Activated CD4-positive, alpha-beta T cell treated with anti-CD3 and anti-CD28 coated beads, Interleukin-2, Interleukin-6, amounts not matched to agents 100 ng/mL and 50 ng/mL, durations not matched to agents 16 hours and 8 hours (primary cell): ENCODE measurements around the gene PPP2R2C.

Experiments
- DNase-seq: peaks from one replicate; pipeline ENCODE4 v3.0.0-alpha.2; 2020

PPP2R2C gene

DNA sequence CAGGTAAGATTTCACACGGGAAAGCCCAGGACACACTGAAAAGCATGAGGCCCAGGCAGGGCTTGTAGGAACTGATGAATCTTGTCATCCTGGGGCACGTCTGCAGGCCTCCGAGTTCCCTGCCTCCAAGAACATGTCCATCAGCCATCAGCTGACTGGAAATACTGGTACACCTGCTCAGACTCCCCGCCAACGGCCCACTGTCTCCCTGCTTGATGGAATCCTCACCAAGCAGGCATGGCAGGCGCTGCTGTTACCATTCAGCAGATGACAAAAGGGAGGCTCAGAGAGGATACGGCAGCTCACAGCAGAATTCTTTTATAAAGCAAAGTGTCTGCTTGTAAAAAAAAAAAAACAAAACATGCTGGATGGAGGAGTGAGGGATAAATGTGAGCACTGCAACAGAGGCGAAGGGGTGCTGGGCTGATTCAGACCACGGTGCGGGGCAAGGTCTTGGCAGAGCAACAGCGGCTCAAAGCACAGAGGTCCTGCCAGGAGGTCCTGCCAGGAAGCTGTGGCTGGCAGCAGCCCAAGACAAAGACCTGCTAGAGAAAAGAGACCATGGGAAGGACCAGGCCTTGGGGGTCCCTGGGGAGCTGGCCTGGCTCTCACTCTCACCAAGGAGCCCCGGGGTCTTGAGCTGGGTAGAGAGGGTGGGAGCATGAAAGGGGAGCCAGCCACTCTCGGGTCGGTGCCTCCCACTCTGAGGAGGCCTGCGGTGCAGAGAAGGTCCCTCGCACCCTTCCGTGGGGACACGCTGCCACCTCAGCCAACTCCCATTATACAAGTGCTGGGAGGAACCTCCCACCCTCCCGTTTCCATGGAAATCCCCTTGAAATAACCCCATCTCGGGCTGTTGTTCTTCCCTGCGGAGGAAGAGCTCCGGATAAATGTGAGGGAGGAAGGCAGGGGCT is 25.6 kb downstream of the PPP2R2C start:
- no peak for DNase-seq

DNA sequence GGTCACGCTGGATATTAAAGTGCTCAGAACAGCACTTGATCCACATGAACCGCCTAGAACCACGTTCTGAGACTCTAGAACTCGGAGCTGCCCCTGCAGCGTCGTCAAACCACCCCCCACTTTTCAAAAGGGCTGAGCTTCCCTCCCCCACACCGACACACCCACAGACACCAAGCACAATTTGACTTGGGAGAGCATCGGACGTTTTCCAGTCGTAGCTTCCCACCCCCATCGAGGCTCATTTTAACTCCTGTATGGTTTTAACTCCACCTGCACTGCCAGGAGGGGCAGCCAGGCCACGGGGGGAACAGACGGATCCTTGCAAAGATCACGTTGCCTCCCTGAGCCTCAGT is 26.3 kb downstream of the PPP2R2C start:
- DNase-seq = no peak

DNA sequence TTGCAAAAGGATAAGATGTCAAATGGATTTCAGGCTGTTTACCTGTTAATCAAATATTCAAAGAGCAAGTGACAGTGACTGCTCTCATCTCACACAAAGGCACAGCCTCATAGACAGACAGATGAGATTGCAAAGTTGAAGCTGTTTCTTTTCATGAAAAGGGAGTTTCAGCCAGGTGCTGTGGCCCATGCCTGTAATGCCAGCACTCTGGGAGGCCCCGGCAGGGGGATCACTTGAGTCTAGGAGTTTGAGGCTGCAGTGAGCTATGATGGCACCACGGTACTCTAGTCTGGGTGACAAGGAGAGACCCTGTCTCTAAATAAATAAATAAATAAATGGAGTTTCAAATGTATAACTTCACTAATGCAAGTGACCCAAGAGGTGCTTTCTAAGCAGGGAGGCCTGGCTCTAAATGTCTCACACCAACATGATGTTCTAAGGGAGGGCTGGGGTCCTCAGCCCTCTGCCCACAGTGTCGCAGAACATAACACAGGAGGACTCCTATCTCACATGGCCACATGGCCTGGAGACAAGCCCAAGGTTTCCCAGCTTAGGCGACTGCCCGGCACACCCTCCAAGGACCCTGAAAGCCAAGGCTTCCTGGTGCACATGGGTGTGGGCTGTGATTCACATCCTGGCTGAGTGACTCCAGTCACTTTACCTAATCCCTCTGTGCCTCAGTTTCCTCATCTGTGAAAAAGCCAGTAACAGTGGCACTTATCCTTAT is 26.8 kb downstream of the PPP2R2C start:
- no peak for DNase-seq

DNA sequence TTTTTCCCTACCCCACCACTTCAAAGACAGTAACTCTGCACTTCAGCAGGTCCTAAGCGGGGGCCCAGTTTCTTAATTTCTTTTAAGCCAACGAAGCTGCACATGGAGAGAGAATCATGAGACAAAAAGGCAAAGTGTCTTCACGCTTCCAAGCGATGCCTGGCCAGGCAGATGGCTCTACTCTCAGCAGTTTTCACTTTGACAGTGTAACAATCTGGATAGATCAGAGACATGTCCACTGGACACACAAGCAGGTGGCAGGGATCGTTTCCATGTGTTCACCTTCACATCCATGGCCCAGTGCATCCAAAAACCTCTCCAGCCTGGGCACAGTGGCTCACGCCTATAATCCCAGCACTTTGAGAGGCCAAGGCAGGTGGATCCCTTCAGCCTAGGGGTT is 27.8 kb downstream of the PPP2R2C start:
- DNase-seq = no peak

GRCh38 chr4:6443035-6444023 is 29.1 kb downstream of the PPP2R2C start:
- DNase-seq = peak; percentile 4

DNA sequence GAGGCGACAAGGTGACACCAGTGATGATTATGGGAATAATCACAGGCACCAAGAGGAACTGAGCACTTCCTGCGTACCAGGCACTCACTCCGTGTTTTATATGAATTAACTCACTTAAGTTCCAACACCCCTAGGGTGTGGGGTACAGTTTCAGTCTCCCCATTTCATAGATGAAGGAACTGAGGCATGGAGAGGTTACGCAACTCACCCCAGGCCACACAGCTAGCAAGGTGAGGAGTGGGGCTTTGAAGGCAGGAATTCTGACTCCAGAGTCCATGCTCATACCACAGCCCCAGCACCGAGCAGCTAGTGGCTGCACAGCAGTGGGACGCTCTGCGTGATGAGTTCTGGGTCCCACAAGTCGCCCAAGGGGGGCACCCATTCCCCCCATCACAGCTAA is 29.9 kb downstream of the PPP2R2C start:
- DNase-seq = no peak

GRCh38 chr4:6441758-6442157 is 30.7 kb downstream of the PPP2R2C start:
- no peak for DNase-seq

DNA sequence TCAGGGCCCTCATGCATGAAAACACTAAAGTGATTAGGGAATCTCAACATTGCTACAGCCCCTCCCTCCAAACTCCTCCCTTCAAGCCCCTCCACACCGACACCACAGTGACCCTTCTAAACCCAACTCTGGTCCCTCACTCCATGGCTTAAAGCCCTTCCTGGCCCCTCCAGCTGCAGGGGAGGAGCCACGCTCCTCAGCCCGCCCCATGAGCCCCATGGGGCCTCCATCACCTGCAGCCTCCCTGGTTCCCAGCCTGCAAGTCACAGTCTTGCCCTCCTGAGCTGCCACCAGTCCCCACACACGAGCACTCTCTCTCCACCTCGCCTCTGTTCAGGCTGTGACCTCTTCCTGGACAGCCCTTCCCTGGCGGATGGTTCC is 31.2 kb downstream of the PPP2R2C start:
- DNase-seq = no peak

DNA sequence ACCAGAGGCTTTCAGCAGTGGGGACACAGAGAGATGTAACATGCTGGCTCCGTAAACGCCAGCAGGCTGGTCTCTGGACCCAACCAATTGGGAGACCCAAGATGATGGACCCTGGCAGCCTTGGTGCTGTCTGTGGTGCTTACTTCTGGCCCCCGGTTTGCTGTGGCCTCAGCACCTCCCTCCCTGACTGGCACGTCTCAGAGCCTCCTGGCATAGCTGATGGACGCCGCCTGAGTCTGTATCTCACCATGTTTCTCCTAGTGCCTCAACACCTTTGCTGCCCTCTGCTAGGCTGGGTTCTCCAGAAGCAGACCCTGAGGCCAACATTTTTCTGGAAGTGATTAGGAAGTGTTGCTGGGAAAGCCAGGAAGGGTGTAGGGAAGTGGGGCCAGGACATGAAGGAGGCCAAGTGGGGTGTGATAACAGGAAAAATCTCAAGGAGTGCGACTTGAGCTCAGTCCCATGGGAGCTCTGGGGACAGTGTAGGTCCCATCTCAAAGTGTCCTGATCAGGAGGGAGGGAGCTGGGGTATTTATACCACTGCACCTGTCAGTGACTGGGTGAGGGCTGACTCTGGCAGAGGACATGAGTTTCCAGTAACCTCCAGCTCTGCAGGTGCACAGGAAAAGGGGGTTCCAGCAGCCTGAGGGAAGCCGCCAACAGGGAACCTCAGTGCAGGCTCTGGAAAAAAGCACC is 31.8 kb downstream of the PPP2R2C start:
- no peak for DNase-seq

DNA sequence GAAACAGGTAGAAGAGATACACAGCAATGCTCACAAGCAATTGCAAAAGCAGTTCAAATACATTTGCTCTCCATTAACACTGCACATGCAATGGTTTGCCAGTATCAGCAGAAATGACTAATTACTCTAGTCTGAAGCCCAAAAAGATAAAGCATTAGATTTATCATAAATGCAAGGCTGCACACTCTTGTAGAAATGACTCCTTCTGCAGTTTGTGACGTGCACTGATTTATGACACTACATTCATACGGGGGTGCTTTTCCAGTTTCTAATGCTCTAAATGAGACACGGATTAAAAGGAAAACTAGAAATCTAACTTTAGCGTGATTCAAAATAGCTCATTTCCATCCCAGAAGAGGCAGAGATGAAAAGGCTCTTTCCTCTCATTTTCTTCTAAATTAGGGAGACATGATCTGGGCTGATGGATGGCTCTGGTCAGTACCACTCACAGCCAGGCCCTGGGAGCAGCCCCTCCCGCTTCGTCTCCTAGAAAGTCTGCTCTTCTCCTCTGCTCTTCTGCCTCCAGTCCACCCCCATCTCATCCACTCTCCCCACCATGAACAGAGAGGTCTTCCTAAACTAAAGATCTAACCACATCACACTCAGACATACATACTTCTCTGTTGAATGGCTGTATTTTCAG is 33.2 kb downstream of the PPP2R2C start:
- DNase-seq = no peak

DNA sequence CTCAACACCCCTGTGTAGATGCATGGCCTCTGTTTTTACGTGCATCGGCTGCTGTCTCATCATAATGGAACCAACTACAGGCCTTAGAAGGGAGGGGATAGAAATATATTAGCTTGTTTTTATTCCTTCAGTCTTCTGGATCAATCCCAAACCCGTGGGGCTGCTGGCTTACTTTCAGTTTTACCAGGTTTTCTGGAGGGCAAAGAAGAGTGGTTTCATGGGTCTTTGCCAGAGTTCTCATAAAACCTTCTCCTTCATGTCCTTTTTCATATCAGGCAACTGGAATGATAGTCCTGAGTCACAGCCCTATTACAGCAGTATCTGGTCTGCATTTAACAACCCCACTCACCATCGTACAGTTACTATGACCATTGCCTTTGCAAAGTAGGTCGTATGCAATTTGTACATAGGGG is 34.6 kb downstream of the PPP2R2C start:
- DNase-seq = no peak

GRCh38 chr4:6435010-6435409 is 37.4 kb downstream of the PPP2R2C start:
- no peak for DNase-seq

- no peak for DNase-seq
Measured at GRCh38 chr4:6430927-6431326, 41.5 kb downstream of the PPP2R2C start.

DNA sequence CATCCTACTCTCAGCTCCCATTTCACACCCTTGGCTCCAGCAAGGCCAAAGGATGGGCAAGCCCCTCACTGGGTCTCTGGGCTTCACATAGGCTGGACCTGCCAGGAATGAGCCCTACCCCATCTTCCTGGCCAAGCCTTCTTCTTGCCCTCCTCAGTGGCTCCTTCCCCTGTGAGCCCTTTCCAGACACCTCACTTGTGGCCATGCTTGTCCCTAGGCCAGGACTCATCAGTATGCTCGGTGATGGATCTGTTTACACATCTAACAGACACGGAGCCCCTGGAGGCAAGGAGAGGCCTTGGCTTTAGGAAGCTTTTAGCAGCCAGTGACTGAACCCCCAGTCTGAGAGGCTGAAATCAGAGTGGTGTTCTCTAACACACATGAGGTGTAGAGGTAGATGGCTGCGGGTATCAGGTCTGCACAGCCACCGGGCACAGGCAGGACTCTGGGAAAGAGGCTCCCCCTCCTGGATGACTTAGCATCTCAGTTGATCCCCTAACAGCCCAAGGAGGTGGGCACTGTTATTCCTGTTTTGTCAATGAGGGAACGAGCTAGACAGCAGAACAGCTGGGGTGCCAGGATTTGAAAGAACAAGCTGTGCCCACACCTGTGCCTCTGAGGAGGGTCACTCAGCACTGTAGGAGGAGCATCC is 44.8 kb downstream of the PPP2R2C start:
- DNase-seq = no peak

- DNase-seq = no peak
Measured at GRCh38 chr4:6426571-6427438, 45.6 kb downstream of the PPP2R2C start.

GRCh38 chr4:6425911-6426310 is 46.5 kb downstream of the PPP2R2C start:
- DNase-seq = no peak

- no peak for DNase-seq
Measured at GRCh38 chr4:6425336-6425735, 47.1 kb downstream of the PPP2R2C start.

DNA sequence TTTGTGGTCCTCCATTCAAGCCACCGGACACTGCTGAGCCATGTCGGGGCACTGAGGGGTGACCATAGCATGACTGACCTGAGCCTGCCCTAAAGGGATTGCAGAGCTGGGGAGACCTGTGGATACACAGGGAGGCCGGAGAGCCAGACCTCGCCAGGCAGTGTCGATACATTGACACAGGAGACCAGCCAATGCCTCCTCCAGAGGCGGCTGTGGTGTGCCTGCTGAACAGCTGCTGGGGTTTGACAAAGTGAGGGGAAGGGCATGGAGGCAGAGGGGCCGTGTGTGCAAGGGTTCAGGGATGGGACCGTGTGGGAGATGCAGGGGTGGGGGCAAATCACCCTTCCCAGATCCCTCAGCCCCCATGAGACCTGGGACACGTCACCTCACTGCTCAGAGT is 48.0 kb downstream of the PPP2R2C start:
- DNase-seq = no peak

DNA sequence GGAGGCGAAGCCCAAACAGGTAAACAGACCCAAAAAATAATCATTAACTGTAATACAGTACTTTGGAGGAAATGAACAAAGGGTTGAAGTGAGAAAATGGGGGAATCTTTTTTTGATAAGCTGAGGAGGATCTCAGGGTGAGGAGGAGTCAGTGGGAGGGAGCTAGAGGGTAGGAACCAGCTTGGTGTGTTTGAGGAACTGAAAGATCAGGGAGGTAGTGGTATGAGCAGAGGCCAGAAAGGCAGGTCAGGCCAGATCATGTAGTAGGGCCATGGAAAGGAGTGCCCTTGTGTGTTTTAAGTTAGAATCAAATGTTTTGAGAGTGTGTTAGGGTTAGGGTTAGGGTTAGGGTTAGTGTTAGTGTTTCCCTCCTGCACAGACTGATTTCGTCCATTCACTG is 48.8 kb downstream of the PPP2R2C start:
- no peak for DNase-seq

DNA sequence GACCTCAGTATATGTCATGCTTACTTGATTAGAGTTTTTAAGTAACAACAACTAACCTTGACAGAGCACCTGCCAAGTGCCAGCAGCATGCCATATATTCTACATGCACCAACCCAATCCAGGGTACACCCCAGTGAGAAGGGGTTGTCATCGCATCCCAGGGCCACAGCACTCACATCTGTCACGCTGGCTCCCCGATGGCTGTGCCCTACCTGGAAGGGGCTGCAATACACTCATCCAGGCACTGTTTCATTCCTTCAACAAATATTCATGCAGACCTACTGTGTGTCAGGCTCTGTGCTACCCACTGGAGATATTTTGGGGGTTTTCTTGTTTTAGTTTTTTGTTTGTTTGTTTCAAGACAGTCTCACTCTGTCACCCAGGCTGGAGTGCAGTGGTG is 49.5 kb downstream of the PPP2R2C start:
- DNase-seq = no peak
